ENCODE data around the gene PACSIN1. TPM values are rescaled to one million over a fixed set of nuclear protein-coding genes. Genes with fewer than 3 reads are reported as not detected.

Gene PACSIN1
- total RNA-seq, 4 donors from 2014 or later: not detected

GRCh38 chr6:34559651-34560365 lies 93.9 kb downstream of the PACSIN1 start:
- Histone ChIP-seq H3K36me3 (no peaks in the 10 kb centered on the region), H3K4me3 (no peak overlapping the region), H3K27ac (no peak overlapping the region), H3K9me3 (peaks cover 0 to 9% (median 7%) of the 10 kb centered on the region in 3 donors), H3K4me1 (no peaks in the 10 kb centered on the region), H3K27me3 (peaks cover 0 to 16% (median 0%) of the 10 kb centered on the region in 4 donors)
- no peak for DNase-seq
- intact Hi-C loops (cut with DNase I): no loop called here
- 54% methylated on average over 9 to 10 of the region's 10 CpGs for WGBS, 2 donors
- no peak for TF ChIP-seq CTCF (IDR thresholded peaks at IDR 0.05)

GRCh38 chr6:34560366-34561226 lies 94.7 kb downstream of the PACSIN1 start:
- no peak for DNase-seq
- intact Hi-C loops (cut with DNase I): no loop called here
- H3K36me3 ChIP-seq: no peaks in the 10 kb centered on the region
- H3K4me1 ChIP-seq: no peaks in the 10 kb centered on the region
- 69 to 91% methylated on average over 9 of the region's 20 CpGs for WGBS, 2 donors
- peaks cover 0 to 18% (median 0%) of the 10 kb centered on the region in 4 donors for H3K27me3 ChIP-seq
- no peak overlapping the region for H3K27ac ChIP-seq
- H3K4me3 ChIP-seq: no peak overlapping the region
- H3K9me3 ChIP-seq: peaks cover 0 to 9% (median 7%) of the 10 kb centered on the region in 3 donors
- no peak for TF ChIP-seq CTCF (IDR thresholded peaks at IDR 0.05)
- TF ChIP-seq POLR2A (IDR thresholded peaks at IDR 0.05): no peak

GRCh38 chr6:34561227-34561530 lies 95.3 kb downstream of the PACSIN1 start:
- no peak overlapping the region for H3K27ac ChIP-seq
- WGBS, 2 donors: 80% methylated on average over 2 of the region's 2 CpGs; no CpG with 5 or more reads in 1 of the 2 donors
- no peaks in the 10 kb centered on the region for H3K36me3 ChIP-seq
- H3K4me1 ChIP-seq: no peaks in the 10 kb centered on the region
- intact Hi-C loops (cut with DNase I): no loop called here
- peaks cover 0 to 23% (median 0%) of the 10 kb centered on the region in 4 donors for H3K27me3 ChIP-seq
- DNase-seq: no peak
- no peak overlapping the region for H3K4me3 ChIP-seq
- peaks cover 0 to 9% (median 7%) of the 10 kb centered on the region in 3 donors for H3K9me3 ChIP-seq
- TF ChIP-seq POLR2A (IDR thresholded peaks at IDR 0.05) (no peak), CTCF (IDR thresholded peaks at IDR 0.05) (no peak)

- H3K27ac ChIP-seq: no peak overlapping the region
- H3K36me3 ChIP-seq: no peaks in the 10 kb centered on the region
- WGBS, 2 donors: 82 to 95% methylated on average over 8 to 10 of the region's 10 CpGs
- no peak for DNase-seq
- no peaks in the 10 kb centered on the region for H3K4me1 ChIP-seq
- peaks cover 0 to 34% (median 0%) of the 10 kb centered on the region in 4 donors for H3K27me3 ChIP-seq
- TF ChIP-seq POLR2A (IDR thresholded peaks at IDR 0.05): no peak
- intact Hi-C loops (cut with DNase I): no loop called here
- H3K9me3 ChIP-seq: peaks cover 0 to 9% (median 7%) of the 10 kb centered on the region in 3 donors
- H3K4me3 ChIP-seq: no peak overlapping the region
Observed at GRCh38 chr6:34562350-34562749, 96.5 kb downstream of the PACSIN1 start.

DNA sequence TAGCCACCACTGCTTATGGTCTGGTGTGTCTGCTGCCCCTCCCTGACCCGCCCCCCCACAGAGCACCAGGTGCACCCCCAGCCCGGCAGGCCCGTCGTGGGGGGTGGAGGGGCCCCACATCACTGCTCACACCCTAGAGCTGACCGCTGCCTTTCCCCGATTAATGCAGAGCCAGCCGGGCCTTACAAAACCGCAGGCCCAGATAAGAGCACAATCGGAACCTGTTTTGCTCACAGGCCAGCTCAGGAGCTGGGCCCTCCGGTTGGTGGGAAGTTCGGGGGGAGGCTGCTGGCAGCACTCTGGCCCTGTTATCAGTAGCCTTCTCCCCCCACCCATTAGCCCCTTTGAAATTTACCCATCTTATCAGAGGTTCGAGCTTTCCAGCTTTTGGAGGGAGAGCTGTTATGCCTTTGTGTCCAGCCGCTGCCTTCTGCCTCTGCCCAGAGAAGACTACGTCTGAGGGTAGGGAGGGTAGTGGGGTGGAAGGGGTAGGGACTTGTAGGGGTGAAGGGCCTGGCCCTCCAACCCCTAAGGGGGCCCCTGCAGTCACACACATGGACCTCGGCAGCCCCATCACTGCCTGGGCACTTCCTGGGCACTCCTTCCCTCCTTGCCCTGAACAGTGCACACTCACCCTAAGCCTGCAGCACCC lies 97.1 kb downstream of the PACSIN1 start:
- no peak overlapping the region for H3K27ac ChIP-seq
- TF ChIP-seq CTCF (IDR thresholded peaks at IDR 0.05) (no peak), POLR2A (IDR thresholded peaks at IDR 0.05) (no peak)
- H3K4me3 ChIP-seq: no peak overlapping the region
- DNase-seq: no peak
- intact Hi-C loops (cut with DNase I): no loop called here
- H3K36me3 ChIP-seq: no peaks in the 10 kb centered on the region
- H3K9me3 ChIP-seq: peaks cover 0 to 7% (median 6%) of the 10 kb centered on the region in 3 donors
- H3K27me3 ChIP-seq: peaks cover 0 to 40% (median 0%) of the 10 kb centered on the region in 4 donors
- 70% methylated on average over 9 to 10 of the region's 15 CpGs for WGBS, 2 donors
- no peaks in the 10 kb centered on the region for H3K4me1 ChIP-seq
